NCI-H460 (cell line): Measurements from ENCODE around the gene DPYSL5. TPM values are rescaled to one million over a fixed set of nuclear protein-coding genes. Genes with fewer than 3 reads are reported as not detected.

Experiments used
- DNase-seq: peaks from one replicate; pipeline ENCODE4 v3.0.0-alpha.2; 2016; ENCODE audit warnings: low read depth; ENCODE audit errors: extremely low read depth
- total RNA-seq: library from RNA; depleted of rRNA; stranded (reverse); fragments of >200 nt; shearing (Covaris generic); gene quantifications from 2 replicates; pipeline ENCODE4 v1.2.3, GENCODE V29; 2014

The DPYSL5 gene
- total RNA-seq, 1 experiment from 2014 or later: 0.02 TPM

- no peak for DNase-seq
Measured at GRCh38 chr2:26957041-26957440, 109.1 kb downstream of the DPYSL5 start.

GRCh38 chr2:26957534-26957933 lies 109.6 kb downstream of the DPYSL5 start:
- no peak for DNase-seq

- DNase-seq: no peak
Measured at GRCh38 chr2:26959331-26959730, 111.4 kb downstream of the DPYSL5 start.

GRCh38 chr2:26964446-26965130 lies 116.7 kb downstream of the DPYSL5 start:
- no peak for DNase-seq

GRCh38 chr2:26968001-26968400 lies 120.1 kb downstream of the DPYSL5 start:
- no peak for DNase-seq

- DNase-seq: no peak
Measured at GRCh38 chr2:26969077-26969844, 121.3 kb downstream of the DPYSL5 start.

GRCh38 chr2:26970244-26970927 lies 122.5 kb downstream of the DPYSL5 start, which contains the start of gene MAPRE3:
Gene MAPRE3 (plus strand): TSS chr2:26970637. CDS start chr2:27022219, 51,582 bp downstream.
- DNase-seq: peak; percentile 54

GRCh38 chr2:26970928-26971627 lies 123.1 kb downstream of the DPYSL5 start:
- no peak for DNase-seq

GRCh38 chr2:26971911-26972786 lies 124.2 kb downstream of the DPYSL5 start:
- DNase-seq: no peak

GRCh38 chr2:26974352-26974751 lies 126.4 kb downstream of the DPYSL5 start:
- no peak for DNase-seq

- DNase-seq: no peak
Measured at GRCh38 chr2:26975102-26975501, 127.2 kb downstream of the DPYSL5 start.

GRCh38 chr2:26975656-26976055 lies 127.7 kb downstream of the DPYSL5 start:
- DNase-seq: no peak

GRCh38 chr2:26976237-26976636 lies 128.3 kb downstream of the DPYSL5 start:
- no peak for DNase-seq

- no peak for DNase-seq
Measured at GRCh38 chr2:26977012-26977411, 129.1 kb downstream of the DPYSL5 start.

GRCh38 chr2:26978061-26978596 lies 130.2 kb downstream of the DPYSL5 start:
- no peak for DNase-seq

GRCh38 chr2:26979741-26980140 lies 131.8 kb downstream of the DPYSL5 start:
- no peak for DNase-seq

GRCh38 chr2:26980971-26981370 lies 133.0 kb downstream of the DPYSL5 start:
- DNase-seq: no peak

GRCh38 chr2:26982102-26982742 lies 134.3 kb downstream of the DPYSL5 start:
- DNase-seq: peak; percentile 11

GRCh38 chr2:26983746-26984145 lies 135.8 kb downstream of the DPYSL5 start:
- DNase-seq: no peak
